GM12878 (cell line): Measurements from ENCODE around the gene PHLPP1. TPM values are rescaled to one million over a fixed set of nuclear protein-coding genes. Genes with fewer than 3 reads are reported as not detected.
"Not testable (repeated sequence)": the region's sequence is repeated elsewhere in the genome, so short reads cannot be mapped to it uniquely, and the experiment has no call there.

Experiments used
- ATAC-seq: fragments of 200-7000 bp; cut with Tn5 transposase; 3 replicates; pipeline ENCODE4 v1.9.1; 2020; ENCODE audit warnings: mild to moderate bottlenecking, moderate library complexity
- BruUV-seq: library from RNA; stranded (reverse); fragments of 400-500 nt; replicated peaks from 2 replicates; lab custom pipeline; 2021; lab: Mats Ljungman, UMichigan
- CTCF ChIA-PET: fragments of 300-600 bp; sonication (Branson Sonifier 250); formaldehyde crosslinking; extraction: SDS; loops from one replicate; lab custom pipeline; 2021; ENCODE audit warnings: inconsistent platforms; lab: Yijun Ruan, JAX
- POLR2A ChIA-PET: fragments of 350-600 bp; formaldehyde crosslinking; extraction: SDS; loops from one replicate; lab custom pipeline; 2021; ENCODE audit warnings: inconsistent platforms; lab: Charles Lee
- RAD21 ChIA-PET: fragments of 300-600 bp; sonication (Branson Sonifier 250); formaldehyde crosslinking; loops from one replicate; lab custom pipeline; 2023; ENCODE audit warnings: antibody characterized with exemption; ENCODE audit not compliant: unreplicated experiment; lab: Charles Lee
- SMC1A ChIA-PET: fragments of 300-600 bp; sonication (Branson Sonifier 250); formaldehyde crosslinking; loops from one replicate; lab custom pipeline; 2023; ENCODE audit not compliant: unreplicated experiment, uncharacterized antibody; lab: Charles Lee
- DNase-seq: peaks from one replicate; pipeline ENCODE4 v3.0.0-alpha.2; 2011; ENCODE audit warnings: low read depth, low spot score
- FAIRE-seq: peaks from 3 replicates; lab custom pipeline; 2011; peaks lifted over from hg19 to GRCh38; lab: Jason Lieb, UNC
- H2AFZ ChIP-seq: 2 replicates; pipeline ENCODE4 v1.6.0; 2011; ENCODE audit warnings: low read depth, low read length, control low read depth; ENCODE audit not compliant: control insufficient read depth
- H3K27ac ChIP-seq: 2 replicates; pipeline ENCODE4 v1.5.1; 2011; ENCODE audit warnings: control low read depth; ENCODE audit not compliant: control insufficient read depth, insufficient read depth
- H3K27me3 ChIP-seq, 2 experiments: replicated peaks in 1 of 2; 2 replicates each; pipeline versions ENCODE4 v1.6.0 to v1.6.1; 2011; ENCODE audit warnings: low read length in 1 of 2; ENCODE audit not compliant: control insufficient read depth in 2 of 2, insufficient read depth in 2 of 2
- H3K36me3 ChIP-seq, 2 experiments: 2 replicates each; pipeline ENCODE4 v1.5.1; 2011; ENCODE audit warnings: low read length in 1 of 2; ENCODE audit not compliant: control insufficient read depth in 2 of 2, insufficient read depth in 2 of 2
- H3K4me1 ChIP-seq: 2 replicates; pipeline ENCODE4 v1.6.1; 2011; ENCODE audit warnings: mild to moderate bottlenecking, low read length, moderate library complexity, mixed read lengths; ENCODE audit not compliant: control insufficient read depth, insufficient read depth
- H3K4me2 ChIP-seq: 2 replicates; pipeline ENCODE4 v1.6.0; 2011; ENCODE audit warnings: control low read depth; ENCODE audit not compliant: control insufficient read depth, insufficient read depth
- H3K4me3 ChIP-seq: fragments of 200-600 bp; sonication (generic); 2 replicates; pipeline ENCODE4 v1.5.1; 2016
- H3K79me2 ChIP-seq: 2 replicates; pipeline ENCODE4 v1.6.0; 2011; ENCODE audit warnings: low read length; ENCODE audit not compliant: control insufficient read depth, insufficient read depth
- H3K9ac ChIP-seq: 2 replicates; pipeline ENCODE4 v1.8.0; 2011; ENCODE audit warnings: low read length, control low read depth, mixed read lengths; ENCODE audit not compliant: control insufficient read depth, insufficient read depth
- H3K9me3 ChIP-seq: replicated peaks from 3 replicates; pipeline ENCODE4 v1.5.1; 2011; ENCODE audit warnings: mild to moderate bottlenecking, low read length; ENCODE audit not compliant: control insufficient read depth, insufficient read depth
- H4K20me1 ChIP-seq: 2 replicates; pipeline ENCODE4 v1.6.0; 2011; ENCODE audit not compliant: control insufficient read depth, insufficient read depth
- EGR1 ChIP-seq, 2 experiments: IDR thresholded peaks; 1 replicate in 1 of 2; 2 replicates in 1 of 2; pipeline ENCODE4 v1.6.1; 2011 to 2012; ENCODE audit warnings: low read depth in 2 of 2, low read length in 2 of 2, borderline replicate concordance in 1 of 2, mild to moderate bottlenecking in 1 of 2, moderate library complexity in 1 of 2
- JUND ChIP-seq: IDR thresholded peaks from 2 replicates; pipeline ENCODE4 v1.6.1; 2012; ENCODE audit warnings: low read depth, mild to moderate bottlenecking, low read length, improper control_type of control experiment, moderate library complexity
- KAT2A ChIP-seq: conservative IDR thresholded peaks from 2 replicates; pipeline ENCODE4 v1.6.1; 2011; ENCODE audit warnings: low read depth, low read length; ENCODE audit not compliant: control insufficient read depth
- NFYA ChIP-seq: IDR thresholded peaks from 2 replicates; pipeline ENCODE4 v1.6.1; 2011; ENCODE audit warnings: low read depth, mild to moderate bottlenecking, low read length, improper control_type of control experiment, borderline replicate concordance
- POU2F2 ChIP-seq: IDR thresholded peaks from 3 replicates; pipeline ENCODE4 v1.6.1; 2011; ENCODE audit warnings: low read depth, mild to moderate bottlenecking, low read length, borderline replicate concordance
- SREBF1 ChIP-seq: IDR thresholded peaks from 2 replicates; pipeline ENCODE4 v1.6.1; 2012; ENCODE audit warnings: mild to moderate bottlenecking, low read length
- WGBS: methylation state at CpG from one replicate; pipeline ENCODE4 v1.1.6; 2016; ENCODE audit warnings: low lambda C conversion rate; ENCODE audit not compliant: insufficient replicate concordance, insufficient coverage; ENCODE audit errors: missing lambda C conversion rate; 5-methylcytosine and 5-hydroxymethylcytosine counted together
- in situ Hi-C: fragments of 300-500 bp; cut with MboI; formaldehyde crosslinking; loops from 9 replicates; pipeline ENCODE4 v1.14.3; 2018; ENCODE audit warnings: mixed read lengths
- intact Hi-C: fragments of 100-400 bp; cut with micrococcal nuclease; formaldehyde crosslinking; loops from one replicate; pipeline ENCODE4 v1.14.2; 2022; ENCODE audit not compliant: unreplicated experiment
- polyA plus RNA-seq, 11 experiments: library from polyadenylated mRNA; depleted of rRNA in 4 of 11; unstranded in 6 of 11; stranded (reverse) in 5 of 11; fragments of >200 nt; fragmentation: Nextera tagmentation in 4 of 11; fragmentation: Illumina TruSeq in 1 of 11; extraction: Ambion mirVana in 4 of 11; extraction: Trizol in 1 of 11; gene quantifications; 1 replicate in 1 of 11; 2 replicates in 10 of 11; pipeline versions ENCODE4 v1.2.1 to v1.2.3, GENCODE V29; 2011 to 2016; ENCODE audit warnings: inconsistent platforms in 2 of 11, missing spikeins in 2 of 11, low read depth in 1 of 11
- total RNA-seq, 4 experiments: library from RNA; depleted of rRNA in 3 of 4; stranded (reverse); fragments of >200 nt in 3 of 4; fragmentation: Illumina TruSeq in 1 of 4; extraction: Trizol in 1 of 4; gene quantifications; 2 replicates each; pipeline versions ENCODE4 v1.2.1 to v1.2.3, GENCODE V29; 2013 to 2021
- TF ChIP-seq, protein P1 (sequence below): fragments of 450-650 bp; IDR thresholded peaks from 2 replicates; pipeline ENCODE4 v1.6.1; 2017; ENCODE audit warnings: mild to moderate bottlenecking, moderate library complexity

Gene PHLPP1
- total and polyA plus RNA-seq, 10 of the 15 experiments (the other 5 are each of a cell fraction or from before 2014, with no cell fraction given) = 0.42 to 7.0 (median 1.9) TPM

DNA sequence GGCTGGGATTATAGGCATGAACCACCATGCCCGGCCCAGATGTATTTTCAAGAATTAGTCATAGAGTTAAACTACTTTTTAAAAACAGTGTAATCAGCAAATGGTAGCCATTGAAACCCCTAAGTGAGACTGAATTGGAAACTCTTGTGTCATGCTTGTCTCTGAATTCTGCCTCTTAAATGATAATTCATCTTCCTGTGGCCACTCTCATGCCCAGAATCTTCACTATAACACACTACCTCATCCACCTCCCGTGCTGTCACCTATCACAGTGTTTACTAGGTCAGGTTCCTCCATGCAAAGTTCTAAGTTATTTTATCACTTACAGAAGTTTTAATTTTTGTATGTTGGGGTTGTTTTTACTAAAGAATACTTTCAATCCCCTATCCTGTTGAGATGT lies 197.5 kb downstream of the PHLPP1 start (continued):
- TF ChIP-seq JUND (no peak), KAT2A (no peak), POU2F2 (no peak), EGR1 (IDR thresholded peaks at IDR 0.05; ENCODE audit: borderline replicate concordance in 1 of 2, low read depth in 2 of 2, low read length in 2 of 2) (no peak), NFYA (no peak), SREBF1 (no peak)
- TF ChIP-seq, protein P1, sequence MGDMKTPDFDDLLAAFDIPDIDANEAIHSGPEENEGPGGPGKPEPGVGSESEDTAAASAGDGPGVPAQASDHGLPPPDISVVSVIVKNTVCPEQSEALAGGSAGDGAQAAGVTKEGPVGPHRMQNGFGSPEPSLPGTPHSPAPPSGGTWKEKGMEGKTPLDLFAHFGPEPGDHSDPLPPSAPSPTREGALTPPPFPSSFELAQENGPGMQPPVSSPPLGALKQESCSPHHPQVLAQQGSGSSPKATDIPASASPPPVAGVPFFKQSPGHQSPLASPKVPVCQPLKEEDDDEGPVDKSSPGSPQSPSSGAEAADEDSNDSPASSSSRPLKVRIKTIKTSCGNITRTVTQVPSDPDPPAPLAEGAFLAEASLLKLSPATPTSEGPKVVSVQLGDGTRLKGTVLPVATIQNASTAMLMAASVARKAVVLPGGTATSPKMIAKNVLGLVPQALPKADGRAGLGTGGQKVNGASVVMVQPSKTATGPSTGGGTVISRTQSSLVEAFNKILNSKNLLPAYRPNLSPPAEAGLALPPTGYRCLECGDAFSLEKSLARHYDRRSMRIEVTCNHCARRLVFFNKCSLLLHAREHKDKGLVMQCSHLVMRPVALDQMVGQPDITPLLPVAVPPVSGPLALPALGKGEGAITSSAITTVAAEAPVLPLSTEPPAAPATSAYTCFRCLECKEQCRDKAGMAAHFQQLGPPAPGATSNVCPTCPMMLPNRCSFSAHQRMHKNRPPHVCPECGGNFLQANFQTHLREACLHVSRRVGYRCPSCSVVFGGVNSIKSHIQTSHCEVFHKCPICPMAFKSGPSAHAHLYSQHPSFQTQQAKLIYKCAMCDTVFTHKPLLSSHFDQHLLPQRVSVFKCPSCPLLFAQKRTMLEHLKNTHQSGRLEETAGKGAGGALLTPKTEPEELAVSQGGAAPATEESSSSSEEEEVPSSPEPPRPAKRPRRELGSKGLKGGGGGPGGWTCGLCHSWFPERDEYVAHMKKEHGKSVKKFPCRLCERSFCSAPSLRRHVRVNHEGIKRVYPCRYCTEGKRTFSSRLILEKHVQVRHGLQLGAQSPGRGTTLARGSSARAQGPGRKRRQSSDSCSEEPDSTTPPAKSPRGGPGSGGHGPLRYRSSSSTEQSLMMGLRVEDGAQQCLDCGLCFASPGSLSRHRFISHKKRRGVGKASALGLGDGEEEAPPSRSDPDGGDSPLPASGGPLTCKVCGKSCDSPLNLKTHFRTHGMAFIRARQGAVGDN = no peak

DNA sequence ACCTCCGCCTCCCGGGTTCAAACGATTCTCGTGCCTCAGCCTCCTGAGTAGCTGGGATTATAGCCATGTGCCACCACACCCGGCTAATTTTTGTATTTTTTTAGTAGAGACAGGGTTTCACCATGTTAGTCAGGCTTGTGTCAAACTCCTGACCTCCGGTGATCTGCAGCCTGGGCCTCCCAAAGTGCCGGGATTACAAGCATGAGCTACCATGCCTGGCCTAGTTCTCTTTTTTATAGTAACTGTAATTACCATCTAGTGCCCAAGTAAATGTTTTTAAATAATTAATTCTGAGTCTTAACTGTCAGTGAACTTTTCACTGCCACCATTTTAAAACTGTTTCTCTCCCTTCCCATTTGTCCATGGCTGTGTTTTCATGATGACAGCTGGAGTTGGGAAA lies 198.5 kb downstream of the PHLPP1 start:
- H3K9me3 ChIP-seq, POLR2A ChIA-PET, in situ Hi-C loops, H2AFZ ChIP-seq, H3K4me1 ChIP-seq, BruUV-seq, H3K4me3 ChIP-seq, RAD21 ChIA-PET, H3K9ac ChIP-seq, H4K20me1 ChIP-seq, H3K36me3 ChIP-seq, H3K79me2 ChIP-seq, H3K4me2 ChIP-seq, H3K27ac ChIP-seq, FAIRE-seq, DNase-seq, H3K27me3 ChIP-seq, intact Hi-C loops: not testable (repeated sequence)
- ATAC-seq = peak; percentile 35; the same call in 2 of the 3 replicates
- ChIA-PET CTCF (interaction anchor here (0.7 to 1.4 kb wide), 3 partner anchors 16 to 196 kb away, joined by 3 read pairs; no protein-coding TSS in a partner anchor), SMC1A (interaction anchor here (1.2 to 1.6 kb wide), 2 partner anchors 13 to 86 kb away, joined by 3 read pairs; no protein-coding TSS in a partner anchor)
- 37% methylated on average over 7 of the region's 7 CpGs for WGBS
